Measurements from ENCODE around the gene CCDC88C.
"Not testable (repeated sequence)": the region's sequence is repeated elsewhere in the genome, so short reads cannot be mapped to it uniquely, and the experiment has no call there.

The CCDC88C gene

GRCh38 chr14:91438845-91439244 lies 21.2 kb upstream of the CCDC88C start:
- no peak overlapping the region for H3K27ac ChIP-seq (ENCODE audit: low read depth in 2 of 2, low read length in 2 of 2)
- H3K36me3 ChIP-seq (ENCODE audit: control insufficient read depth in 2 of 2, insufficient read depth in 2 of 2, low read length in 2 of 2), result no peaks in the 10 kb centered on the region

GRCh38 chr14:91436266-91436665 lies 18.6 kb upstream of the CCDC88C start:
- not testable (repeated sequence) for H3K36me3 ChIP-seq (ENCODE audit: control insufficient read depth in 2 of 2, insufficient read depth in 2 of 2, low read length in 2 of 2); H3K9me3 ChIP-seq (ENCODE audit: control insufficient read depth in 2 of 2, low read length in 2 of 2); H3K9ac ChIP-seq (ENCODE audit: low read depth in 1 of 2, low read length in 2 of 2); H3K27me3 ChIP-seq (ENCODE audit: control insufficient read depth in 2 of 2, insufficient read depth in 2 of 2, low read length in 2 of 2); H3K4me3 ChIP-seq (ENCODE audit: low read length in 2 of 2); H3K4me1 ChIP-seq (ENCODE audit: control insufficient read depth in 2 of 2, insufficient read depth in 2 of 2, low read length in 2 of 2); H3K27ac ChIP-seq (ENCODE audit: low read depth in 2 of 2, low read length in 2 of 2)

More at GRCh38 chr14:91438845-91439244, 21.2 kb upstream of the CCDC88C start:
- H3K9me3 ChIP-seq (ENCODE audit: control insufficient read depth in 2 of 2, low read length in 2 of 2), result peaks cover 0 to 3% of the 10 kb centered on the region in 2 donors
- H3K4me3 ChIP-seq (ENCODE audit: low read length in 2 of 2), result no peak overlapping the region
- no peak overlapping the region for H3K9ac ChIP-seq (ENCODE audit: low read depth in 1 of 2, low read length in 2 of 2)
- H3K27me3 ChIP-seq (ENCODE audit: control insufficient read depth in 2 of 2, insufficient read depth in 2 of 2, low read length in 2 of 2), result no peaks in the 10 kb centered on the region
- no peaks in the 10 kb centered on the region for H3K4me1 ChIP-seq (ENCODE audit: control insufficient read depth in 2 of 2, insufficient read depth in 2 of 2, low read length in 2 of 2)

GRCh38 chr14:91429385-91429784 lies 11.8 kb upstream of the CCDC88C start:
- Histone ChIP-seq H3K27me3 (ENCODE audit: control insufficient read depth in 2 of 2, insufficient read depth in 2 of 2, low read length in 2 of 2) (no peaks in the 10 kb centered on the region), H3K36me3 (ENCODE audit: control insufficient read depth in 2 of 2, insufficient read depth in 2 of 2, low read length in 2 of 2) (no peaks in the 10 kb centered on the region), H3K4me1 (ENCODE audit: control insufficient read depth in 2 of 2, insufficient read depth in 2 of 2, low read length in 2 of 2) (peaks cover 0 to 2% of the 10 kb centered on the region in 2 donors), H3K4me3 (ENCODE audit: low read length in 2 of 2) (no peak overlapping the region), H3K9ac (ENCODE audit: low read depth in 1 of 2, low read length in 2 of 2) (no peak overlapping the region), H3K27ac (ENCODE audit: low read depth in 2 of 2, low read length in 2 of 2) (no peak overlapping the region), H3K9me3 (ENCODE audit: control insufficient read depth in 2 of 2, low read length in 2 of 2) (no peaks in the 10 kb centered on the region)

GRCh38 chr14:91428931-91429330 lies 11.3 kb upstream of the CCDC88C start:
- not testable (repeated sequence) for H3K4me3 ChIP-seq (ENCODE audit: low read length in 2 of 2); H3K36me3 ChIP-seq (ENCODE audit: control insufficient read depth in 2 of 2, insufficient read depth in 2 of 2, low read length in 2 of 2); H3K9me3 ChIP-seq (ENCODE audit: control insufficient read depth in 2 of 2, low read length in 2 of 2); H3K27me3 ChIP-seq (ENCODE audit: control insufficient read depth in 2 of 2, insufficient read depth in 2 of 2, low read length in 2 of 2); H3K4me1 ChIP-seq (ENCODE audit: control insufficient read depth in 2 of 2, insufficient read depth in 2 of 2, low read length in 2 of 2); H3K9ac ChIP-seq (ENCODE audit: low read depth in 1 of 2, low read length in 2 of 2); H3K27ac ChIP-seq (ENCODE audit: low read depth in 2 of 2, low read length in 2 of 2)

GRCh38 chr14:91425531-91425944 lies 7.9 kb upstream of the CCDC88C start:
- not testable (repeated sequence) for H3K9me3 ChIP-seq (ENCODE audit: control insufficient read depth in 2 of 2, low read length in 2 of 2); H3K9ac ChIP-seq (ENCODE audit: low read depth in 1 of 2, low read length in 2 of 2); H3K27me3 ChIP-seq (ENCODE audit: control insufficient read depth in 2 of 2, insufficient read depth in 2 of 2, low read length in 2 of 2); H3K4me3 ChIP-seq (ENCODE audit: low read length in 2 of 2); H3K36me3 ChIP-seq (ENCODE audit: control insufficient read depth in 2 of 2, insufficient read depth in 2 of 2, low read length in 2 of 2); H3K27ac ChIP-seq (ENCODE audit: low read depth in 2 of 2, low read length in 2 of 2); H3K4me1 ChIP-seq (ENCODE audit: control insufficient read depth in 2 of 2, insufficient read depth in 2 of 2, low read length in 2 of 2)

GRCh38 chr14:91424813-91425530 lies 7.4 kb upstream of the CCDC88C start:
- no peaks in the 10 kb centered on the region for H3K36me3 ChIP-seq (ENCODE audit: control insufficient read depth in 2 of 2, insufficient read depth in 2 of 2, low read length in 2 of 2)
- no peaks in the 10 kb centered on the region for H3K27me3 ChIP-seq (ENCODE audit: control insufficient read depth in 2 of 2, insufficient read depth in 2 of 2, low read length in 2 of 2)
- no peaks in the 10 kb centered on the region for H3K9me3 ChIP-seq (ENCODE audit: control insufficient read depth in 2 of 2, low read length in 2 of 2)
- H3K4me1 ChIP-seq (ENCODE audit: control insufficient read depth in 2 of 2, insufficient read depth in 2 of 2, low read length in 2 of 2), result peaks cover 0 to 2% of the 10 kb centered on the region in 2 donors
- H3K4me3 ChIP-seq (ENCODE audit: low read length in 2 of 2), result no peak overlapping the region
- no peak overlapping the region for H3K27ac ChIP-seq (ENCODE audit: low read depth in 2 of 2, low read length in 2 of 2)
- no peak overlapping the region for H3K9ac ChIP-seq (ENCODE audit: low read depth in 1 of 2, low read length in 2 of 2)

- H3K9me3 ChIP-seq (ENCODE audit: control insufficient read depth in 2 of 2, low read length in 2 of 2), result no peaks in the 10 kb centered on the region
- H3K9ac ChIP-seq (ENCODE audit: low read depth in 1 of 2, low read length in 2 of 2), result no peak overlapping the region
- no peaks in the 10 kb centered on the region for H3K27me3 ChIP-seq (ENCODE audit: control insufficient read depth in 2 of 2, insufficient read depth in 2 of 2, low read length in 2 of 2)
- peaks cover 10 to 18% of the 10 kb centered on the region in 2 donors for H3K4me1 ChIP-seq (ENCODE audit: control insufficient read depth in 2 of 2, insufficient read depth in 2 of 2, low read length in 2 of 2)
- H3K4me3 ChIP-seq (ENCODE audit: low read length in 2 of 2), result no peak overlapping the region
- H3K36me3 ChIP-seq (ENCODE audit: control insufficient read depth in 2 of 2, insufficient read depth in 2 of 2, low read length in 2 of 2), result no peaks in the 10 kb centered on the region
- no peak overlapping the region for H3K27ac ChIP-seq (ENCODE audit: low read depth in 2 of 2, low read length in 2 of 2)
These were observed 3.1 kb upstream of the CCDC88C start for GRCh38 chr14:91420686-91421085.

- H3K4me1 ChIP-seq (ENCODE audit: control insufficient read depth in 2 of 2, insufficient read depth in 2 of 2, low read length in 2 of 2), result peaks cover 19 to 26% of the 10 kb centered on the region in 2 donors
- H3K9ac ChIP-seq (ENCODE audit: low read depth in 1 of 2, low read length in 2 of 2), result no peak overlapping the region
- no peak overlapping the region for H3K4me3 ChIP-seq (ENCODE audit: low read length in 2 of 2)
- no peaks in the 10 kb centered on the region for H3K27me3 ChIP-seq (ENCODE audit: control insufficient read depth in 2 of 2, insufficient read depth in 2 of 2, low read length in 2 of 2)
- no peaks in the 10 kb centered on the region for H3K9me3 ChIP-seq (ENCODE audit: control insufficient read depth in 2 of 2, low read length in 2 of 2)
- H3K36me3 ChIP-seq (ENCODE audit: control insufficient read depth in 2 of 2, insufficient read depth in 2 of 2, low read length in 2 of 2), result no peaks in the 10 kb centered on the region
- H3K27ac ChIP-seq (ENCODE audit: low read depth in 2 of 2, low read length in 2 of 2), result no peak overlapping the region
These were observed 1.8 kb upstream of the CCDC88C start for GRCh38 chr14:91419451-91419850.

- Histone ChIP-seq H3K4me1 (ENCODE audit: control insufficient read depth in 2 of 2, insufficient read depth in 2 of 2, low read length in 2 of 2) (peaks cover 21 to 30% of the 10 kb centered on the region in 2 donors), H3K36me3 (ENCODE audit: control insufficient read depth in 2 of 2, insufficient read depth in 2 of 2, low read length in 2 of 2) (no peaks in the 10 kb centered on the region), H3K27me3 (ENCODE audit: control insufficient read depth in 2 of 2, insufficient read depth in 2 of 2, low read length in 2 of 2) (no peaks in the 10 kb centered on the region), H3K27ac (ENCODE audit: low read depth in 2 of 2, low read length in 2 of 2) (no peak overlapping the region), H3K9ac (ENCODE audit: low read depth in 1 of 2, low read length in 2 of 2) (no peak overlapping the region), H3K4me3 (ENCODE audit: low read length in 2 of 2) (peak overlapping the region in 1 of 2 donors; percentile 74), H3K9me3 (ENCODE audit: control insufficient read depth in 2 of 2, low read length in 2 of 2) (no peaks in the 10 kb centered on the region)
These were observed 1.4 kb upstream of the CCDC88C start for GRCh38 chr14:91419044-91419397.

GRCh38 chr14:91418387-91419043 lies 895 bp upstream of the CCDC88C start:
- Histone ChIP-seq H3K9me3 (ENCODE audit: control insufficient read depth in 2 of 2, low read length in 2 of 2) (no peaks in the 10 kb centered on the region), H3K4me1 (ENCODE audit: control insufficient read depth in 2 of 2, insufficient read depth in 2 of 2, low read length in 2 of 2) (peaks cover 26 to 35% of the 10 kb centered on the region in 2 donors), H3K9ac (ENCODE audit: low read depth in 1 of 2, low read length in 2 of 2) (peak overlapping the region; percentile 32 to 79), H3K36me3 (ENCODE audit: control insufficient read depth in 2 of 2, insufficient read depth in 2 of 2, low read length in 2 of 2) (no peaks in the 10 kb centered on the region), H3K4me3 (ENCODE audit: low read length in 2 of 2) (peak overlapping the region; percentile 74 to 76), H3K27me3 (ENCODE audit: control insufficient read depth in 2 of 2, insufficient read depth in 2 of 2, low read length in 2 of 2) (no peaks in the 10 kb centered on the region), H3K27ac (ENCODE audit: low read depth in 2 of 2, low read length in 2 of 2) (peak overlapping the region; percentile 17 to 32)
